OCI-LY3 (cell line): ENCODE results near the gene CPHXL.

ENCODE experiments used
- CTCF ChIP-seq: fragments of 200-600, 300-600 bp; sonication (generic); IDR thresholded peaks from 2 replicates; pipeline ENCODE4 v1.5.1; 2014; ENCODE audit warnings: antibody characterized with exemption, low read length, low read depth
- EZH2phosphoT487 ChIP-seq: fragments of 200-600 bp; shearing (Covaris generic); IDR thresholded peaks from 2 replicates; pipeline ENCODE4 v1.6.1; 2018; ENCODE audit warnings: antibody characterized with exemption, mixed run types, low read depth

DNA sequence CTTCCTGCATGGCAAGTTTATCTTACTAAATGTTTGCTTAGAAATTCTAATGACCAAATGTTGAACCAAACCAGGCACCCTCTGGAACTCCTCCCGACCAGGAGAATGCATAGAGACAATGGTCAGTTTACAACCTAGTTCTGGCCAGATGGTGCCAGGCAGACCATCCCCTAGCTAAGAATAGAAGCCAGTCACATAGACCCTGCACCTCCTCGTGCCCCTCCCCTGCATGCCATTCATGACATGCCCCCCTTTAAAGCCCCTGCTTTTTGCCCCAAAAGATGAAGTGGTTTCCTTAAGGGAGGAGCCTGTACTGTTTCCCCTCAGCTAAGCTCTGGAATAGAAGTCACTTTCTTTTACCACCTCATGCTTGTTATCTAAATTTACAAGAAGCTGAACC lies 6.6 kb upstream of the CPHXL start:
- TF ChIP-seq CTCF (no peak), EZH2phosphoT487 (no peak)
